Endothelial cell of umbilical vein (primary cell): ENCODE measurements around the gene BRD3. TPM values are rescaled to one million over a fixed set of nuclear protein-coding genes. Genes with fewer than 3 reads are reported as not detected.
A peak's percentile ranks its signal among the peaks of the same experiment; 100 is the strongest.

ENCODE experiments used
- BruUV-seq: library from RNA; stranded (reverse); fragments of 400-500 nt; replicated peaks from 2 replicates; lab custom pipeline; 2021; lab: Mats Ljungman, UMichigan
- CTCF ChIA-PET: fragments of 300-600, 350-600 bp; sonication (Branson Sonifier 250); formaldehyde crosslinking; loops from one replicate; lab custom pipeline; 2021; ENCODE audit warnings: antibody characterized with exemption, inconsistent platforms; lab: Charles Lee
- POLR2A ChIA-PET: fragments of 300-600, 350-600 bp; sonication (Branson Sonifier 250); formaldehyde crosslinking; loops from one replicate; lab custom pipeline; 2021; ENCODE audit warnings: antibody characterized with exemption, inconsistent platforms; lab: Charles Lee
- DNase-seq: peaks from one replicate; pipeline ENCODE4 v3.0.0-alpha.2; 2011; ENCODE audit warnings: low read depth, low spot score
- FAIRE-seq: peaks from 2 replicates; lab custom pipeline; 2011; peaks lifted over from hg19 to GRCh38; lab: Jason Lieb, UNC
- H2AFZ ChIP-seq: 2 replicates; pipeline ENCODE4 v1.6.0; 2012; ENCODE audit warnings: low read depth, low read length, control low read depth, inconsistent platforms
- H3K27ac ChIP-seq: 2 replicates; pipeline ENCODE4 v1.5.1; 2011; ENCODE audit warnings: low read depth, mild to moderate bottlenecking, control low read depth, low read length, moderate library complexity; ENCODE audit not compliant: insufficient read depth
- H3K27me3 ChIP-seq, 2 experiments: 2 replicates each; pipeline versions ENCODE4 v1.6.0 to v1.6.1; 2011; ENCODE audit warnings: low read length in 2 of 2, mixed read lengths in 1 of 2; ENCODE audit not compliant: control insufficient read depth in 2 of 2, insufficient read depth in 2 of 2
- H3K36me3 ChIP-seq, 2 experiments: 2 replicates in 1 of 2; 3 replicates in 1 of 2; pipeline ENCODE4 v1.5.1; 2011; ENCODE audit warnings: low read length in 2 of 2, mild to moderate bottlenecking in 1 of 2, moderate library complexity in 1 of 2; ENCODE audit not compliant: control insufficient read depth in 2 of 2, insufficient read depth in 2 of 2; ENCODE audit errors: extremely low read depth in 1 of 2
- H3K4me1 ChIP-seq: 3 replicates; pipeline ENCODE4 v1.5.1; 2011; ENCODE audit warnings: mild to moderate bottlenecking, low read length; ENCODE audit not compliant: control insufficient read depth, insufficient read depth; ENCODE audit errors: extremely low read depth
- H3K4me2 ChIP-seq: 2 replicates; pipeline ENCODE4 v1.6.1; 2011; ENCODE audit warnings: low read length, control low read depth, mixed read lengths; ENCODE audit not compliant: insufficient read depth
- H3K4me3 ChIP-seq, 3 experiments: fragments of 200-600 bp in 1 of 3; sonication (generic), shearing (Covaris generic) in 1 of 3; replicated peaks in 1 of 3; 2 replicates each; pipeline ENCODE4 v1.5.1; 2011 to 2016; ENCODE audit warnings: control low read depth in 3 of 3, low read length in 3 of 3, mild to moderate bottlenecking in 2 of 3, inconsistent platforms in 1 of 3, low read depth in 1 of 3, moderate library complexity in 1 of 3; ENCODE audit not compliant: insufficient read depth in 1 of 3
- H3K79me2 ChIP-seq: 2 replicates; pipeline ENCODE4 v1.6.0; 2012; ENCODE audit warnings: low read length, inconsistent platforms; ENCODE audit not compliant: control insufficient read depth, insufficient read depth
- H3K9ac ChIP-seq: replicated peaks from 2 replicates; pipeline ENCODE3; 2011; ENCODE audit warnings: low read length, control low read depth; ENCODE audit not compliant: insufficient read depth; ENCODE audit errors: extremely low read depth
- H3K9me1 ChIP-seq: replicated peaks from 3 replicates; pipeline ENCODE4 v1.6.0; 2011; ENCODE audit warnings: mild to moderate bottlenecking, low read length; ENCODE audit not compliant: control insufficient read depth, insufficient read depth; ENCODE audit errors: extremely low read depth
- H3K9me3 ChIP-seq: replicated peaks from 2 replicates; pipeline ENCODE4 v1.5.1; 2012; ENCODE audit warnings: low read length, inconsistent platforms; ENCODE audit not compliant: control insufficient read depth, insufficient read depth
- H4K20me1 ChIP-seq: replicated peaks from 2 replicates; pipeline ENCODE3; 2011; ENCODE audit warnings: mild to moderate bottlenecking, low read length; ENCODE audit not compliant: control insufficient read depth, insufficient read depth; ENCODE audit errors: extremely low read depth
- EZH2 ChIP-seq: IDR thresholded peaks from 2 replicates; pipeline ENCODE4 v1.6.1; 2012; ENCODE audit warnings: borderline replicate concordance, low read depth, mild to moderate bottlenecking, moderate library complexity, low read length, inconsistent platforms; ENCODE audit not compliant: severe bottlenecking
- FOS ChIP-seq: IDR thresholded peaks from 2 replicates; pipeline ENCODE4 v1.6.1; 2011; ENCODE audit warnings: mild to moderate bottlenecking, low read length, moderate library complexity, borderline replicate concordance; ENCODE audit not compliant: insufficient read depth
- GATA2 ChIP-seq: IDR thresholded peaks from 2 replicates; pipeline ENCODE4 v1.7.0; 2011; ENCODE audit warnings: low read depth, mild to moderate bottlenecking, moderate library complexity, mixed read lengths, low read length; ENCODE audit not compliant: insufficient read length, insufficient read depth
- JUN ChIP-seq: IDR thresholded peaks from 2 replicates; pipeline ENCODE4 v1.6.1; 2011; ENCODE audit warnings: borderline replicate concordance, low read depth; ENCODE audit not compliant: insufficient read length, insufficient read depth
- MYC ChIP-seq: IDR thresholded peaks from one replicate; pipeline ENCODE4 v1.6.1; 2011; ENCODE audit warnings: mild to moderate bottlenecking, low read depth, low read length
- POLR2A ChIP-seq: IDR thresholded peaks from 2 replicates; pipeline ENCODE4 v1.6.1; 2012; ENCODE audit warnings: low read depth, mild to moderate bottlenecking, control low read depth, low read length
- POLR2AphosphoS5 ChIP-seq: IDR thresholded peaks from 2 replicates; pipeline ENCODE4 v1.6.1; 2012; ENCODE audit warnings: low read depth, mild to moderate bottlenecking, control low read depth, low read length, moderate library complexity; ENCODE audit not compliant: insufficient read depth
- dilution Hi-C: fragments of 300-500 bp; cut with MboI; formaldehyde crosslinking; loops from one replicate; pipeline ENCODE4 v1.15.0; 2019; ENCODE audit warnings: low sequenced_read_pairs; ENCODE audit not compliant: extremely low pct_ligation_motif_present
- intact Hi-C: fragments of 100-400 bp; cut with micrococcal nuclease; formaldehyde crosslinking; loops from one replicate; pipeline ENCODE4 v1.10.0; 2022
- polyA plus RNA-seq, 4 experiments: library from polyadenylated mRNA; depleted of rRNA in 3 of 4; stranded (reverse) in 3 of 4; unstranded in 1 of 4; fragments of >200 nt; gene quantifications; 2 replicates each; pipeline versions ENCODE4 v1.2.1 to v1.2.3, GENCODE V29; 2011 to 2012; ENCODE audit warnings: missing spikeins in 1 of 4
- total RNA-seq: library from RNA; stranded (reverse); gene quantifications from 2 replicates; pipeline ENCODE4 v1.2.3, GENCODE V29; 2021
- TF ChIP-seq, protein P1 (sequence below), 2 donors: IDR thresholded peaks; 1 replicate in 1 of 2; 2 replicates in 1 of 2; pipeline ENCODE4 v1.5.1; 2011; ENCODE audit warnings: low read length in 2 of 2, mild to moderate bottlenecking in 2 of 2, moderate library complexity in 2 of 2, control low read depth in 1 of 2, inconsistent platforms in 1 of 2, low read depth in 1 of 2; ENCODE audit not compliant: insufficient read depth in 1 of 2; ENCODE audit errors: extremely low read depth in 1 of 2
- TF ChIP-seq, protein P2 (sequence below): IDR thresholded peaks from 2 replicates; pipeline ENCODE4 v1.6.1; 2011; ENCODE audit not compliant: insufficient read depth, insufficient read length

BRD3 gene
- total and polyA plus RNA-seq, 2 donors (not counting 3 experiments of a cell fraction or from before 2014, with no cell fraction given): 10.5 to 47.1 TPM

DNA sequence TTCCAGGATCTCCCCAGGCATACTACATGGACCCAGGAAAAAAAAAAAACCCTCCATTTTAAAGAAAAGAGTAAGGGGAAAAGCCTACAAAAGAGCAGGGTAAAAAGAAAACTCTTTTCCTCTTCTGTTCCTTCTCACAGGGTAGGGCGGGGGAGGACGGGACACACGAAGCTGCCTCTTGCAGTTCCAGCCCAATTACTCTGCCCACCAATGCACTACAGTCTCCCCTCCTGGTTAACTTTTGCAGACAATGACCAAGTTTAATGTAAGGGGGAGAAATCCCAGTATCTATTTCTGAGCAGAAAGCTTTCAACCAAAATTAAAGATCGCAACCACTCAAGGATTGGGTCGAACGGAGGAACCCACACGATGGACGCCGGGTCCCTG is 1.3 kb downstream of the BRD3 start:
- Histone ChIP-seq H3K36me3 (no peaks in the 10 kb centered on the region), H3K27me3 (peaks cover 14 to 21% of the 10 kb centered on the region in 2 experiments), H3K27ac (peak overlapping the region; percentile 55), H4K20me1 (peaks cover 5% of the 10 kb centered on the region), H2AFZ (no peak overlapping the region), H3K4me3 (peak overlapping the region; percentile 73 to 92 (median 78)), H3K9ac (peak overlapping the region; percentile 84), H3K4me2 (peak overlapping the region; percentile 85), H3K4me1 (peaks cover 12% of the 10 kb centered on the region), H3K9me1 (no peaks in the 10 kb centered on the region), H3K9me3 (no peaks in the 10 kb centered on the region), H3K79me2 (peaks cover 55% of the 10 kb centered on the region)
- intact Hi-C loops: loop anchor here (2.0 to 10.0 kb wide), 2 partner anchors 96 to 378 kb away; no protein-coding TSS in a partner anchor
- POLR2A ChIA-PET: no interaction called here
- DNase-seq (peak; percentile 22), FAIRE-seq (peak; percentile 70)
- no TSS peak for BruUV-seq
- CTCF ChIA-PET: interaction anchor here (1.7 kb wide), 2 partner anchors 9 to 40 kb away, joined by 4 to 7 read pairs; no protein-coding TSS in a partner anchor
- dilution Hi-C loops: no loop called here
- TF ChIP-seq POLR2A (no peak), MYC (no peak), JUN (no peak), GATA2 (no peak), EZH2 (no peak), POLR2AphosphoS5 (no peak), FOS (no peak)
- TF ChIP-seq, protein P1, sequence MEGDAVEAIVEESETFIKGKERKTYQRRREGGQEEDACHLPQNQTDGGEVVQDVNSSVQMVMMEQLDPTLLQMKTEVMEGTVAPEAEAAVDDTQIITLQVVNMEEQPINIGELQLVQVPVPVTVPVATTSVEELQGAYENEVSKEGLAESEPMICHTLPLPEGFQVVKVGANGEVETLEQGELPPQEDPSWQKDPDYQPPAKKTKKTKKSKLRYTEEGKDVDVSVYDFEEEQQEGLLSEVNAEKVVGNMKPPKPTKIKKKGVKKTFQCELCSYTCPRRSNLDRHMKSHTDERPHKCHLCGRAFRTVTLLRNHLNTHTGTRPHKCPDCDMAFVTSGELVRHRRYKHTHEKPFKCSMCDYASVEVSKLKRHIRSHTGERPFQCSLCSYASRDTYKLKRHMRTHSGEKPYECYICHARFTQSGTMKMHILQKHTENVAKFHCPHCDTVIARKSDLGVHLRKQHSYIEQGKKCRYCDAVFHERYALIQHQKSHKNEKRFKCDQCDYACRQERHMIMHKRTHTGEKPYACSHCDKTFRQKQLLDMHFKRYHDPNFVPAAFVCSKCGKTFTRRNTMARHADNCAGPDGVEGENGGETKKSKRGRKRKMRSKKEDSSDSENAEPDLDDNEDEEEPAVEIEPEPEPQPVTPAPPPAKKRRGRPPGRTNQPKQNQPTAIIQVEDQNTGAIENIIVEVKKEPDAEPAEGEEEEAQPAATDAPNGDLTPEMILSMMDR (IDR thresholded peaks at IDR 0.05; ENCODE audit: extremely low read depth in 1 of 2, insufficient read depth in 1 of 2, low read depth in 1 of 2, low read length in 2 of 2): no peak
- TF ChIP-seq, protein P2, sequence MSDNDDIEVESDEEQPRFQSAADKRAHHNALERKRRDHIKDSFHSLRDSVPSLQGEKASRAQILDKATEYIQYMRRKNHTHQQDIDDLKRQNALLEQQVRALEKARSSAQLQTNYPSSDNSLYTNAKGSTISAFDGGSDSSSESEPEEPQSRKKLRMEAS: no peak
